Measurements from ENCODE around the gene RAD18.

GRCh38 chr3:8845641-8846040, 117.6 kb downstream of the RAD18 start:
- no peak for TF ChIP-seq CTCF (conservative IDR thresholded peaks at IDR 0.05; ENCODE audit: low read depth, low read length)
- no peak for TF ChIP-seq EZH2 (IDR thresholded peaks at IDR 0.05; ENCODE audit: low read length, unreplicated experiment)

Measured in PC-3 (cell line).